HG02870 (cell line): Measurements from ENCODE around the gene KIF4A.

Experiments used
- ATAC-seq: cut with Tn5 transposase; IDR thresholded peaks from one replicate; pipeline ENCODE4 v1.9.1; 2021; ENCODE audit warnings: mild to moderate bottlenecking, moderate library complexity; ENCODE audit not compliant: unreplicated experiment

Gene KIF4A

DNA sequence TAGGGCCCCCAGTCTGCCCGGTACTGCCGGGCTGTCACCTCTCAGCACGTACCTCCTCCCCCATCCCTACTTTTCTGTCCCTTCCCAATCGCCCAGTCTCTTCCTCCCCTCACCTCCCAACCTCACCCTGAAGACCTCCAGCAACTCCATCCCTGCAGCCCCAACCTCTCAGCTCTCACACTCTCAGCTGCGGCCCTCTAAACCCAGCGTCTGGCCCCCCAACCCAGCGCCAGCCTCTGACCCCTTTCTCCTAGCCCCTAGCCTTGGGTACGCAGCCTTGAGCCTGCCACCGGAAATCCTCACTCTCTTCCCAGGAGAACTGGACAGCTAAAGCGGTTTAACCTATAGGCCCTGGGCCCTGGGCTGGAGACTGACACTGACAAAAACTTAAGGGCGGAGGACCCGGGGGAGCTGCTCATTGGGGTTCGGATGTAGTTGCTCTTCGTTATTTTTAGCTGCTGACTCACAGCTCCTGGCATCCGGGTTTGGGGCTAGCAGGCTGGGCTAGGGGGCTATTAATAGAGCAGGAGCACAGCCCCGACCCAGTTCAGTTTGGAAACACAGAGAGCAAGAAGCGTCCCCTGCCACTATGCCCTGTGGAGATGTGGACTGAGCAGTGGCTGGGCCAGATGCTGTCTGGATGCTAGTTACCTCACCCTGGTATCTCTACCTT is 145.1 kb downstream of the KIF4A start:
- ATAC-seq = no peak

DNA sequence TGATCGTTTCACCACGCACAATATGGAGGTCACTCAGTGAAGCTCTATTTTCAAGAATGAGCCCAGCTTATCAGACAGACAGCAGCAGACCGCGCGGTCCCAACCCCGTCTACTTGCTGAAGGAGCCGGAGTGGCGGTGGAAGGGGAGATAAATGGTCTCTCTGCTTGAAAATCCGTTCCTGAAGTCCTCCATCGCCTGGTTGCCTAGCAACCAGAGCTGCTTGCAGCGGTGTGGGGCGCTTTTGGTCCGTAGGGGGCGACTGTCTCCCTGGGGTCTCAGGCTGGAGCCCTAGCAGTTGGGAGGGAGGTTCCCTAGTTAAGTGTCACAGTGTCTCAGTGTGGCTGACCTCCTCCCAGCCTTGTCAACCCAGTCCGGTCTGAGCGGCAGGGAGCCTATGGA is 146.4 kb downstream of the KIF4A start:
- ATAC-seq = no peak

- ATAC-seq = no peak
These were observed 147.1 kb downstream of the KIF4A start for GRCh38 chrX:70437011-70437410.

- no peak for ATAC-seq
These were observed 148.2 kb downstream of the KIF4A start for GRCh38 chrX:70437921-70438665.

DNA sequence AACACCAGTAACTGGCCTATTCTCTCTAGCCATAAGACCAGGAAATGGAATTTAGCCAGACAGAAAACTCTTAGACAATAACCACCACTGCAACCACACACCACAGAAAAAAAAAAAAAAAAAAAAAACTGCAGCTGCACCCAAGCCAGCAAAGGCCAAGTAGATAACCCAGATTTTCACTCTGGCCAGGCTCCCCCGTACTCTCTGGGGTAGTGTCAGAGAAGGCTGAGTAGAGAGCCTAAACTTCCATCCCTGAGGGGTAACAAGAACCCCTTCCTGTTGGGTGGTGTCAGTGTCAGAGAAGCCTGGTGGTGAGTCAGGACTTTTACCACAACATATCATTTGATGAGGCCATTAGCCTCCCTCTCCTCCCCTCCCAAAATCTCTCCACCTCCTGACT is 149.1 kb downstream of the KIF4A start:
- ATAC-seq = no peak

- ATAC-seq = no peak
These were observed 152.3 kb downstream of the KIF4A start for GRCh38 chrX:70442224-70442623.

GRCh38 chrX:70444326-70444945 is 154.5 kb downstream of the KIF4A start, which contains the start of gene DLG3:
Gene DLG3 (plus strand): TSS chrX:70444835. CDS start chrX:70445202, 367 bp downstream.
- ATAC-seq = no peak

DNA sequence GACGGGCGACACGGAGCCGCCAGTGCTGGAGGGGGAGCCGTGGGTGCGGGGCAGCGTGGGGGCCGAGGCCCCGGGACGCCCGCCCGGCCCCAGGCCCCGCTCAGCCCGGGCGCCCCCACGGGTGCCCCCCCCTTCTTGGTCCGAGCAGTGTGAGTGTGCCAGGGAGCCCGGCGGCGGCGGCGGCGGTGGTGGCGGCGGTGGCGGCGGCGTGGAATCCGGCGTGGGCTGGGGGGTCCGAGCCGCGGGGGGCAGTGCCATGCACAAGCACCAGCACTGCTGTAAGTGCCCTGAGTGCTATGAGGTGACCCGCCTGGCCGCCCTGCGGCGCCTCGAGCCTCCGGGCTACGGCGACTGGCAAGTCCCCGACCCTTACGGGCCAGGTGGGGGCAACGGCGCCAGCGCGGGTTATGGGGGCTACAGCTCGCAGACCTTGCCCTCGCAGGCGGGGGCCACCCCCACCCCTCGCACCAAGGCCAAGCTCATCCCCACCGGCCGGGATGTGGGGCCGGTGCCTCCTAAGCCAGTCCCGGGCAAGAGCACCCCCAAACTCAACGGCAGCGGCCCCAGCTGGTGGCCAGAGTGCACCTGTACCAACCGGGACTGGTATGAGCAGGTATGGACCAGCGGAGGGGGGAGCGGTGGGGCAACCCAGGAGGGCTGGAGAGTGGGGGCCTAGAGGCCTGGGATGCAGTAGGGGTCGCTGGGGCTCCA is 155.2 kb downstream of the KIF4A start:
- no peak for ATAC-seq

GRCh38 chrX:70445951-70446350 is 156.0 kb downstream of the KIF4A start:
- ATAC-seq = no peak

- no peak for ATAC-seq
These were observed 156.8 kb downstream of the KIF4A start for GRCh38 chrX:70446380-70447350.

DNA sequence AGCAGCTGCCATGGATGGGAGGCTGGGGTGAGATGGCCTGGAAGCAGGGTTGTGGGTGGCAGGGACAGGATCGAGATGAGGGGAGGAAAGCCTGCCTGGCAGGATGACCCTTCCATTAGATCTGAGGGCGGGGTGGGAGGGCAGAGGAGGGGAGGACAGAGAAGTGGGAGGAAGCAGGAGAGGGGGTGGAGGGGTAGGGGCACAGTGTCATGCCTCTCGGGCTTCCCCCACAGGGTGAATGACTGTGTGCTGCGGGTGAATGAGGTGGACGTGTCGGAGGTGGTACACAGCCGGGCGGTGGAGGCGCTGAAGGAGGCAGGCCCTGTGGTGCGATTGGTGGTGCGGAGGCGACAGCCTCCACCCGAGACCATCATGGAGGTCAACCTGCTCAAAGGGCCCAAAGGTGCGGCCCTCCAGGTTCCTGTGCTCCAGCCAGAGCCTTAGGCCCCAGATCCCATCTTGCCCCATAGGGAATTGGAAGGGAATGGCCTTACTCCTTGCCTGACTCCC is 159.6 kb downstream of the KIF4A start:
- no peak for ATAC-seq

GRCh38 chrX:70452143-70452733 is 162.3 kb downstream of the KIF4A start:
- peak; percentile 35 for ATAC-seq

GRCh38 chrX:70453024-70453618 is 163.2 kb downstream of the KIF4A start:
- no peak for ATAC-seq

DNA sequence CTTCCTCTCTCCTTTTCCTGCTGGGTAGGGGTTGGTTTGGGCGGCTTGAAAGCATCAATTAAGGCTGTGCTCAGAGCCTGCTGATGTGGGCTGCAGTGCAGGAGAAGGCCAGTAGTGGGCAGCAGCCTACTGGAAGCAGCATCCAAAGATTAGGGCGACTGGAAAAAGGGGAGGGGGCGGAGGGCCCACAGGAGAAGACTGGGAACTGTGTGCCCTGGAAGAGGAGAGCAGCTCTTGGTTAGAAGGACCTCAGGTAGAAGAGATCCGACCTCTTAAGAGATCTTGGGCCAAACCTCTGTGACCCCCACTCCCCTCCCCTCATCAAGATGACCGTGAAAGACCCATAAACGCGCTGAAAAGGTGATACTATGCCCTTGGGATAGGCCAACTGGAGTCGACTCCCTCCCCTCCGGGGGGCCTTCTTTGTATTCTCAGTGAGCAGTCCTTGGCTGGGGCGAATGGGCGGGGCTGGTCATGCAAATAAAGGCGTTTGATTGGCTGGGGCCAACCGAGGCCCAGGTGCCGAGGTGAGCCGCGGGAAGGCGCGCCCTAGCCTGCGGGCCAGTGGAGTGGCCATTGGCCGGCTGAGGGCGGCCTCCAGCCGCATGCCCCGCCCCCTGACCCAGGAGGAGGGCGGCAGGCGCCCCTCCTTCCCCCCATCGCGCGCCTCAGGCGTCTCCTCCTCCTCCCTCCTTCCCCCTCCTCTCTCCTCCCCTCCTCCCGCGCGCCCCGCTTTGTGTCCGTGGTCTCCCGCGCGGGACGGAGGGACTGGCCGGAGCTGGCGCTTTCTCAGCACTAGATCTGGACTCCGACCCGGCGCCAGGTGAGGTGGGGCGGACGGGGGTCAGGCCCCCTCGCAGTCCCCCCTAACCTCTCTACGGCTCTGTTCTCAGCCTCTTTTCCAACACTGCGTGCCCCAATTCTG is 164.8 kb downstream of the KIF4A start:
- peak; percentile 36 for ATAC-seq

GRCh38 chrX:70455366-70456202 is 165.7 kb downstream of the KIF4A start:
- ATAC-seq = peak; percentile 41

DNA sequence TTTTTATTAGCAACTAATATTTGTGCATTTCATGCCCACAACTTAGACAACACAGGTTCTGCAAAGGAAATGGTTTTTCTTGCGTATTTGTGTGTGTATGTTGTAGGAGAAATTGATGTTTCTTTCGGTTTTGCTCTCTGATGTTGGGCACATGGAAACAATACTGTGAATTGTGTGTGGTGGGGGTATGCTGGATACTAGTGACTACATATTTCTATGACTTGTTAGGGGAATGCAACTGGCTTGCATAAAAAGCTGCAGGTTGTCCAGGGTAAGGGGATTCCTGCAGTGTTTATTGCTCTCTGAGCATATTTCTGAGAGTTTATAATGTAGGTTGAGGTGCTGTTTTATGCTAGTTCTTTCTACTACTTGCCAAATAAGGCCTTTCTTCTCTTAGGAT is 166.4 kb downstream of the KIF4A start:
- peak; percentile 18 for ATAC-seq

DNA sequence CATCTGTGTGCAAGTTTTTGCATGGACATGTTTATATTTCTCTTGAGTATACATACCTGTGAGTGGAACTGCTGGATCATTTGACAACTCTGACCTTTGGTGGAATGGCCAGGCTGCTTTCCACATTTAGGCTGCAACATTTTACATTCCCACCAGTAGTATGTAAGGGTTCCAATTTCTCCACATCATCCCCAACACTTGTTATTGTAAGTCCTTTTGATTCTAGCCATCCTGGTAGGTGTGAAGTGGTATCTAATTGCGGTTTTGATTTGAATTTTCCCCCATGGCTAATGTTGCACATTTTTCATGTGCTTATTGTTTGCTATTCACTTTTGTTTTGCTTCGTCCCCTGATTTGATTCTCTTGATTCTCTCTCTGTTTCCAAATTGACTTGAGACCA is 171.1 kb downstream of the KIF4A start:
- ATAC-seq = no peak
